SH-SY5Y (cell line): ENCODE results near the gene IGF2BP3.

Experiments used
- GATA2 ChIP-seq: IDR thresholded peaks from 2 replicates; pipeline ENCODE4 v1.6.1; 2011; ENCODE audit warnings: mild to moderate bottlenecking, low read depth, low read length
- GATA3 ChIP-seq: IDR thresholded peaks from 2 replicates; pipeline ENCODE4 v1.6.1; 2011; ENCODE audit warnings: low read depth, mild to moderate bottlenecking, low read length, moderate library complexity

The IGF2BP3 gene

GRCh38 chr7:23335136-23335535 lies 135.2 kb downstream of the IGF2BP3 start:
- no peak for TF ChIP-seq GATA3
- TF ChIP-seq GATA2, result no peak

DNA sequence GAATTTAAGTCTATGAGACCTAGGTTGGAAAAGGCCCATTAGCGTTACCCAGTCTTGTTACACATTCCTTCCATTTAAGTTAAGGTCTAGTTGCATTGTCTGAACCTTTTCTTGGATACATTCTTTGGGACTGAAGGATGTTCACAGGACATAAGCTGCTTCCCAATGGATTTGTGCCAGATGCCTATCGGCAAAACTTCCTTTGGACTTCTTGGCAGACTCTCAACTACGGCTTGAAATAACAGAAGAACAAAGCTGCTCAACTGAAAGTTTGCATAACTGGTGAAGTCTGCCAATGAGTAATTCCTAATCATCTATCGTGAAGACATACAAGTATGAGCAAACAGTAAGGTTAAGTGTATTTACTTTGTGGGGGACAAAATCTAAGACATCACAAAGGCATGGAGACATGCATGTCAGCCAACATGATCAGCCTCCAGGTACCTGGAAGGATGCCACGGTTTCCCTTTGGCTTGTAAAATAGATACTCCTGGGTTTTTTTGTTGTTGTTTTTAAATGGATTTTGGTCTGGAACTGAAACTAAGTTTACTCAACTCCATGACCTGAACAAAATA lies 135.7 kb downstream of the IGF2BP3 start:
- TF ChIP-seq GATA2 (no peak), GATA3 (no peak)

DNA sequence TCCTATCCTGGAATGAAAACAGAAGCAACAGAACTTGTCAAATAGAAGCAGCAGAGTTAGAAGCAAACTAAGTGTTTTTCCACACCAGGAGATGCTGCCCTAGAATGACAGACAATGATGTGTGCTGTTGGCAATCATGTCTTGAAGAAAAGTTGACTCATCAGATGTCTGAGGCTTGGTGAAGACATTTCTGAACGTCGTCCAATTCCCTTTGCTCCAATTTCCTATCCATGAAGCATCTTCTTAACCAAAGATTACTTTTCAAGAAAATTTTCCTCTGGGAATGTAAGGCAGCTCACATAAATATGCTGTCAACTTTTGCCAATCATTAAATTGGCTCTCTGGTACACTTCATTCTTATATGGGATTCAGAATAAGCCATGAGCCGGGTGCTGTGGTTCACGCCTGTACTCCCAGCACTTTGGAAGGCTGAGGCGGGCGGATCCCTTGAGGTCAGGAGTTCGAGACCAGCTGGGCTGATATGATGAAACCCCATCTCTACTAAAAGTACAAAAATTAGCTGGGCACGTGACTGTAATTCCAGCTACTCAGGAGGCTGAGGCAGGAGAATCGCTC lies 136.5 kb downstream of the IGF2BP3 start:
- TF ChIP-seq GATA3 (no peak), GATA2 (no peak)

GRCh38 chr7:23332910-23333612 lies 137.2 kb downstream of the IGF2BP3 start:
- TF ChIP-seq GATA3, result no peak

DNA sequence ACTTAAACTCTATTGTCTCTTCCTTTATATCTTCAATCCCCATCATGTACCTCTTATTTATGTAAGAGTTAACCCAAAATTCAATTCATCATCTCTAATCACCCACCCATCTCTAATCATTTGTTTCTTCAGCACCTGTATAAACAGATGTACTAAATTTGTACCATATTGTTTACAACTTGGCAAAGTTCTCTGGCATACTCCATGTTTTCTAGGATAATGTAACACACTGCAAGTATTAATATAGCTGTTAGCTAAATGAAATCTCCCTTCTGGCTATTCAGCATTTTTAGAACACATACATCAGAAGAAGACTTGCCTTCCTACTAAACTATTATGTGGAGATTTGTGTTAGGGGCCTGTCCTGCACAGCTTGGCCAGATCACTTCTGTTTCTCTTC lies 138.1 kb downstream of the IGF2BP3 start:
- TF ChIP-seq GATA3 (no peak), GATA2 (no peak)

DNA sequence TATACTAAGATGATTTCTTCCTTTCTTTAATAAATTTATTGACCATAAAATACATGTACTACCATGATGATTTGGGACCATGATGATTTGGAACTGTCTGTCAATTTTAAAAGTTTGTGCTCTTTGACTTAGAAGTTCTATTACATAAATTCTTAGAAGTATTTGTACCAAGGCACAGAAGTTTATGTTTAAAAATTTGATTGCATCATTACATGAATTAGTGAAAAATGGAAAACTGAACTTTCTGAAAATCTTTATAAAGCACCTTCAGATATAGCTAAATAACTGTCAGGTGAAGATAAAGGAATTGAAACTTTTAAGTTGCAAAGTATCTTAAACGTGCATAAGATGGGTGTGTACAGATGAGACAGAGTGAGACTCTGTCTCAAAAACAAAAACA lies 139.2 kb downstream of the IGF2BP3 start:
- no peak for TF ChIP-seq GATA2
- no peak for TF ChIP-seq GATA3

- TF ChIP-seq GATA3 (no peak), GATA2 (no peak)
These were observed 154.9 kb downstream of the IGF2BP3 start for GRCh38 chr7:23315366-23315765.

DNA sequence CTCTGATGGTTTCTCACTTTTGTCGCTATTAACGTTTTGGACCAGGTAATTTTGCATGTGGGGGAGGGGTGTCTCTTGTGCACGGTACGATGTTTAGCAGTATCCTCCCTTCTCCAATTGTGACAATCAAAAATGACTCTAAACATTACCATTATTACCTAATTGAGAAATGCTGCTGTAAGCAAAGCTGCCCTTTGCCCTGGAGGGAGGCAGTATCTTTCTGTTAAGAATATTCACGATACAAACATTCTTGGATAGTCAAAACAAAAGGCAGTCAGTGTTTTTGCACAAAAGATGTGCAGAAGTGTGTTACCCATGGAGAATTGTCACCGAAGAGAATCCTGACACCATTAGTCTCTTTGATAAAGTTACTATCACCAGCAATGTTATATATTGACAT lies 161.5 kb downstream of the IGF2BP3 start:
- TF ChIP-seq GATA2 (no peak), GATA3 (no peak)

GRCh38 chr7:23306936-23307521 lies 163.3 kb downstream of the IGF2BP3 start:
- TF ChIP-seq GATA3 (no peak), GATA2 (no peak)

DNA sequence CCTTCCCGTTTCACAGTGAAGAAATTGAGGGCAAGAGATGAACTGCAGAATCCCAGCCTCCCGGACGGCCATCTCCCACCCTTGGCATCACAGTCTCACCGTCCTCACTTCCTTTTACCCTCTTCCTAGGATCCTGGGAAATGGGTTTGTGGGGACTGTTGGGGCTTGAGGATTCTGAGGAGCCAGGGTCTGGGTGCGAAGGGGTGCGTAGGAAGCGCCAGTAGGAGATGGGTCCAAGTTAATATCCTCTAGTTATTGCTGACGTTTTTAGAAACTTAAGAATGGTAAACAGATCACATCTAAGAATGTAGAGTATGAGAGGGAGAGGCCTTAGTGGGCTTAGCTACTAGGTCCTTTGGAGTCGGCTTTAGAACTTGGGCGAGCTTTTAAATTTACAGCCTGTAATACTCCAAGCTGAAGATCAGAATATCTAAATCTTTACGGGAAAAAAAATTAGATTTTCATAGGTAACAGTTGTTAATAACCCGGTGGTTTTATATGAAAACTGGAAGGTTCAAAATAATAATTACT lies 170.5 kb downstream of the IGF2BP3 start:
- TF ChIP-seq GATA2 (no peak), GATA3 (no peak)

- TF ChIP-seq GATA3 (no peak), GATA2 (no peak)
These were observed 171.2 kb downstream of the IGF2BP3 start, which contains the start of gene MALSU1 for GRCh38 chr7:23298885-23299769. TSS of gene MALSU1 (plus strand) at chr7:23299339. CDS start at chr7:23299353, 14 bp downstream.

- TF ChIP-seq GATA2 (no peak), GATA3 (no peak)
These were observed 172.0 kb downstream of the IGF2BP3 start for GRCh38 chr7:23298141-23298881.

- TF ChIP-seq GATA2 (no peak), GATA3 (no peak)
These were observed 174.9 kb downstream of the IGF2BP3 start for GRCh38 chr7:23295401-23295697.

DNA sequence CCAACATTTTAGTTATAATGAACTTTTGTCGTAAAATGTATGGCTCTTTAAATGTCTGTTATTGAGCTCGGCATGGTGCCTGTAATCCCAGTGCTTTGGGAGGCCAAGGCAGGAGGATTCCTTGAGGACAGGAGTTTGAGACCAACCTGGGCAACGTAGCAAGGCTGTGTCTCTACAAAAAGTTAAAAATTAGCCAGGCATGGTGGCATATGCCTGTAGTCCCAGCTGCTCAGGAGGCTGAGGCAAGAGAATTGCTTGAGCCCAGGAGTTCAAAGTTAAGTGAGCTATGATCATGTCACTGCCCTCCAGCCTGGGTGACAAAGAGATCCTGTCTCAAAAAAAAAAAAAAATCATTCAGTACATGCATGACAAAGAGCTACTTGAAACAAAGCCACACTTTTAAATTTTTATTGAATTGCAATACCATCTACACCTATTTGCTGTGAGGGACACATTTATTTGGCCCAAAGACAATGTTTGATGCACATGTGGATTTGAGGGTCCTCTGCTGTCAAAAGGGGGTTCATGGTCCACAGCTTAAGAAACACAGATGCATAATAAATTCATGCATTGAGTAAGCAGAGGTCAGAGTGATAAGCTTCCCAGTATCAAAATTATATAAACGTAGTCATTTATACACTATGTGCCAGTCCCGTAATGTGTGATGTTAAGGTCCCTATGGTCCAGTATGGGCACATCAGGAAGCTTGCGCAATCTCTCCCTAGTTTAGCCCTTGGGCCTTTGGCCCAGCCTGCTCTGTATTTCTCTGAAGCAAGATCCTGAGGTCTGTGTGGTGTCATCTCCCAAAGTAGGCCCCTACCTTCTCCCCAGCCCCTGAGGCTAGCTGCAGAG lies 175.5 kb downstream of the IGF2BP3 start:
- TF ChIP-seq GATA2 (no peak), GATA3 (no peak)
